Activated gamma-delta T cell treated with anti-CD3 and anti-CD28 coated beads, Interleukin-2, amount 50 U/mL, for 16 hours (primary cell): ENCODE results near the gene STRN4.
"Not testable (repeated sequence)": the region's sequence is repeated elsewhere in the genome, so short reads cannot be mapped to it uniquely, and the experiment has no call there.

Source experiments
- DNase-seq: peaks from one replicate; pipeline ENCODE4 v3.0.0-alpha.2; 2020; ENCODE audit warnings: low read depth

Gene STRN4

GRCh38 chr19:46772170-46773017, 26.1 kb upstream of the STRN4 start:
- DNase-seq, result no peak

- DNase-seq, result not testable (repeated sequence)
Measured at GRCh38 chr19:46768746-46769145, 22.5 kb upstream of the STRN4 start.

GRCh38 chr19:46766569-46767317, 20.5 kb upstream of the STRN4 start:
- DNase-seq, result peak; percentile 46

GRCh38 chr19:46764817-46765291, 18.6 kb upstream of the STRN4 start:
- DNase-seq, result no peak

GRCh38 chr19:46762245-46762890, 16.1 kb upstream of the STRN4 start:
- no peak for DNase-seq

GRCh38 chr19:46761418-46761831, 15.2 kb upstream of the STRN4 start:
- no peak for DNase-seq

GRCh38 chr19:46760897-46761296, 14.6 kb upstream of the STRN4 start:
- DNase-seq, result not testable (repeated sequence)

- DNase-seq, result no peak
Measured at GRCh38 chr19:46760363-46760762, 14.1 kb upstream of the STRN4 start.

GRCh38 chr19:46759817-46760333, 13.6 kb upstream of the STRN4 start:
- DNase-seq, result no peak

GRCh38 chr19:46759206-46759605, 13.0 kb upstream of the STRN4 start:
- DNase-seq, result no peak

- DNase-seq, result no peak
Measured at GRCh38 chr19:46756544-46756888, 10.3 kb upstream of the STRN4 start.

- DNase-seq, result no peak
Measured at GRCh38 chr19:46755853-46756543, 9.7 kb upstream of the STRN4 start.

GRCh38 chr19:46755077-46755852, 9.0 kb upstream of the STRN4 start:
- DNase-seq, result no peak

GRCh38 chr19:46753420-46754155, 7.3 kb upstream of the STRN4 start:
- DNase-seq, result peak; percentile 59

GRCh38 chr19:46748325-46749109, 2.3 kb upstream of the STRN4 start:
- DNase-seq, result peak; percentile 67

- no peak for DNase-seq
Measured at GRCh38 chr19:46745521-46746280, 549 bp downstream of the STRN4 start, which contains the start of gene FKRP. Gene FKRP (plus strand): TSS chr19:46746057. CDS start chr19:46755451, 9,394 bp downstream.

- DNase-seq, result no peak
Measured at GRCh38 chr19:46745030-46745429, 1.2 kb downstream of the STRN4 start.

GRCh38 chr19:46744005-46744691, 2.1 kb downstream of the STRN4 start:
- DNase-seq, result no peak
